GM19328 (cell line): ENCODE data around the gene KCNIP4.
"Not testable (repeated sequence)": the region's sequence is repeated elsewhere in the genome, so short reads cannot be mapped to it uniquely, and the experiment has no call there.

Experiments used
- ATAC-seq: cut with Tn5 transposase; IDR thresholded peaks from one replicate; pipeline ENCODE4 v1.9.1; 2021; ENCODE audit warnings: mild to moderate bottlenecking, moderate library complexity; ENCODE audit not compliant: unreplicated experiment

KCNIP4 gene

GRCh38 chr4:20816287-20816686 lies 1132.3 kb downstream of the KCNIP4 start:
- no peak for ATAC-seq

GRCh38 chr4:20813700-20814099 lies 1134.9 kb downstream of the KCNIP4 start:
- ATAC-seq, result no peak

GRCh38 chr4:20809812-20810211 lies 1138.8 kb downstream of the KCNIP4 start:
- ATAC-seq, result no peak

GRCh38 chr4:20805716-20806115 lies 1142.9 kb downstream of the KCNIP4 start:
- ATAC-seq, result no peak

- ATAC-seq, result no peak
Measured at GRCh38 chr4:20787940-20788665, 1160.5 kb downstream of the KCNIP4 start.

- not testable (repeated sequence) for ATAC-seq
Measured at GRCh38 chr4:20783134-20783533, 1165.4 kb downstream of the KCNIP4 start.

- no peak for ATAC-seq
Measured at GRCh38 chr4:20778896-20779295, 1169.7 kb downstream of the KCNIP4 start.

- peak; percentile 85 for ATAC-seq
Measured at GRCh38 chr4:20773144-20773997, 1175.2 kb downstream of the KCNIP4 start.

GRCh38 chr4:20764366-20764992 lies 1184.1 kb downstream of the KCNIP4 start:
- ATAC-seq, result no peak

- no peak for ATAC-seq
Measured at GRCh38 chr4:20761826-20762225, 1186.7 kb downstream of the KCNIP4 start.

GRCh38 chr4:20761382-20761781 lies 1187.2 kb downstream of the KCNIP4 start:
- no peak for ATAC-seq

GRCh38 chr4:20760053-20760452 lies 1188.5 kb downstream of the KCNIP4 start:
- ATAC-seq, result no peak

GRCh38 chr4:20754036-20754435 lies 1194.5 kb downstream of the KCNIP4 start:
- no peak for ATAC-seq

GRCh38 chr4:20752641-20753040 lies 1195.9 kb downstream of the KCNIP4 start:
- ATAC-seq, result no peak

GRCh38 chr4:20746000-20746399 lies 1202.6 kb downstream of the KCNIP4 start:
- not testable (repeated sequence) for ATAC-seq

- no peak for ATAC-seq
Measured at GRCh38 chr4:20735931-20736330, 1212.6 kb downstream of the KCNIP4 start.

GRCh38 chr4:20724915-20725314 lies 1223.7 kb downstream of the KCNIP4 start:
- no peak for ATAC-seq

- ATAC-seq, result no peak
Measured at GRCh38 chr4:20723463-20723862, 1225.1 kb downstream of the KCNIP4 start.

- ATAC-seq, result no peak
Measured at GRCh38 chr4:20723019-20723418, 1225.6 kb downstream of the KCNIP4 start.

GRCh38 chr4:20711335-20711734 lies 1237.2 kb downstream of the KCNIP4 start:
- ATAC-seq, result no peak

GRCh38 chr4:20700007-20700761 lies 1248.4 kb downstream of the KCNIP4 start, which contains the start of gene PACRGL:
Gene PACRGL, plus strand, starts transcription at chr4:20700458. Its CDS starts 4,024 bp downstream, at chr4:20704482.
- peak; percentile 100 for ATAC-seq
